GM21360 (cell line): Measurements from ENCODE around the gene CCDC159.
A peak's percentile ranks its signal among the peaks of the same experiment; 100 is the strongest.
"Not testable (repeated sequence)": the region's sequence is repeated elsewhere in the genome, so short reads cannot be mapped to it uniquely, and the experiment has no call there.

Experiments used
- ATAC-seq: cut with Tn5 transposase; IDR thresholded peaks from one replicate; pipeline ENCODE4 v1.9.1; 2021; ENCODE audit warnings: mild to moderate bottlenecking, moderate library complexity; ENCODE audit not compliant: unreplicated experiment

CCDC159 gene

DNA sequence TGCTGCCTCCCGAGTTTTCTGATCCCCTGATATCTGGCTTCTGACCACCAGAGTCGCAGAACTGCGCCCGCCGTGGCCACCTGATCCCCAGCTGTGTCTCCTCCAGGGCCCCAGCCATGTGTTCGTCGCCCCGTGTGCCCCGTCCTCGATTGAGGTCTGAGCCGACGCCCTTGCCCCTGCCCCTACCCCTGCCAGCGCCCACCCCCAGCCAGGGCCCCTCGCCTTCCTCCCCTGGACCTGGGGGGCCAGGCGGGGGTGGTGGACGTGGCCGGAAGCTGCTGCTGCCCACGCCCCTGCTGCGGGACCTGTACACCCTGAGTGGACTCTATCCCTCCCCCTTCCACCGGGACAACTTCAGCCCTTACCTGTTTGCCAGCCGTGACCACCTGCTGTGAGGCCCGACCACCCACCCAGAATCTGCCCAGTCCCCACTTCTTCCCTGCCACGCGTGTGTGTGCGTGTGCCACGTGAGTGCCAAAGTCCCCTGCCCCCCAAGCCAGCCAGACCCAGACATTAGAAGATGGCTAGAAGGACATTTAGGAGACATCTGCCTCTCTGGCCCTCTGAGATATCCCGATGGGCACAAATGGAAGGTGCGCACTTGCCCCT lies 18.1 kb downstream of the CCDC159 start:
- ATAC-seq, result no peak

DNA sequence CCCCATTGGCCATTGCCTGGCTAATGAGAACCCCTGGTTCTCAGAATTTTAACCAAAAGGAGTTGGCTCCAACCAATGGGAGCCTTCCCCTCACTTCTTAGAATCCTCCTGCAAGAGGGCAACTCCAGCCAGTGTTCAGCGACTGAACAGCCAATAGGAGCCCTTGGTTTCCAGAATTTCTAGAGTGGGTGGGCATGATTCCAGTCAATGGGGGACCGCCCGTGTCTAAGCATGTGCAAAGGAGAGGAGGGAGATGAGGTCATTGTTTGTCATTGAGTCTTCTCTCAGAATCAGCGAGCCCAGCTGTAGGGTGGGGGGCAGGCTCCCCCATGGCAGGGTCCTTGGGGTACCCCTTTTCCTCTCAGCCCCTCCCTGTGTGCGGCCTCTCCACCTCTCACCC lies 18.6 kb downstream of the CCDC159 start:
- no peak for ATAC-seq

DNA sequence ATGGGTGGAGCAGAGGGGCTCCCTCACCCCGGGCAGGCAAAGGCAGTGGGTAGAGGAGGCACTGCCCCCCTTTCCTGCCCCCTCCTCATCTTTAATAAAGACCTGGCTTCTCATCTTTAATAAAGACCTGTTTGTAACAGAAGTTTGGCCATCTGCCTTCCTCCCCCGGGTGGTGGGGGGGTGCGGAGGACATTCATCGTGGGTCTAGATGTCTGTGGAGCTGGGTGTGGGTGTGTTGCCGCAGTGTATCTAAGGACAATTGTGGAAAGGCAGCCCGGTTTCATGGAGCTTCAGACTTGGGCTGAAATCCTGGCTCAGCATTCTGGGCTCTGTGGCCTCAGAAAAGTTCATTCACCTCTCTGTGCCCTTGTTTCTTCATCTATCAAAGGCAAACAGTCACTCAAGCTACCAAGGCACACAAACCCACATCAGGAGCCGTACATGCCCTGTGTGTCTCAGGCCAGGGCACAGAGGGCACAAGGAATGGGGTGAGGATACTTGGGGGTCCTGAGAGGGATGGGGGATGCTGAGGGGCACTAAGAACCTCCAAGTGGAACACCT lies 19.3 kb downstream of the CCDC159 start:
- ATAC-seq, result no peak

DNA sequence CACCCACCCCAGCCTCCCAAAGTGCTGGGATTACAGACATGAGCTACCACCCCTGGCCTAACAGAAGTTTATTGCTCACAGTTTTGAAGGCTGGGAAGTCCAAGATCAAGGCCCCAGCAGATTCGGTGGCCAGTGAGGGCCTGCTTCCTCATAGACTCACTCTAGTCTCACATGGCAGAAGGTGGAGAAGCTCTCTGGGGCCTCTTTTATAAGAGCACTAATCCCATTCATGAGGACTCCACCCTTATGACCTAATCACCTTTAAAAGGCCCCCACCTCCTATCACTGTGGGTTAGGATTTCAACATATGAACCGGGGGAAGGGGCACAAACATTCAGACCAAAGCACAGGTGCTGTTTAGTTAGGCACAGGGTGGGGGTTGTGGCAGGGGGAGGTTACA lies 21.2 kb downstream of the CCDC159 start:
- ATAC-seq, result no peak

DNA sequence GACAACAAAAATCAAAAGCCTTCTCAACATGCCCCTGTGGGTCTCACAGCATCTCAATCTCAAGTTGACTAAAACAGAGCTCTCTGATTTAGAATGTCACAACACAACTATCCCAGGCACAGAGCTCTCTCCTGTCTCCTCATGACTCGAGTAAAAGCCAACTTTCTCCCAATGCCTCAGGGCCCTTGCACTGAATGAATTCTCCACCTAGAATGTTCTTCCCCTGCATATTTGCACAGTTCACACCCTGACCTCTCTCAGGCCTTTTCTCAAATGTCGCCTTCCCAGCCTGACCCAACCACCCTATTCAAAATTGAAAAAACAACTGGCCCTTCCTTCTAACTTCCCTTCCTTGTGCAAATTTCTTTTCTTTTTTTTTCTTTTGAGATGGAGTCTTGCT lies 24.4 kb downstream of the CCDC159 start:
- no peak for ATAC-seq

DNA sequence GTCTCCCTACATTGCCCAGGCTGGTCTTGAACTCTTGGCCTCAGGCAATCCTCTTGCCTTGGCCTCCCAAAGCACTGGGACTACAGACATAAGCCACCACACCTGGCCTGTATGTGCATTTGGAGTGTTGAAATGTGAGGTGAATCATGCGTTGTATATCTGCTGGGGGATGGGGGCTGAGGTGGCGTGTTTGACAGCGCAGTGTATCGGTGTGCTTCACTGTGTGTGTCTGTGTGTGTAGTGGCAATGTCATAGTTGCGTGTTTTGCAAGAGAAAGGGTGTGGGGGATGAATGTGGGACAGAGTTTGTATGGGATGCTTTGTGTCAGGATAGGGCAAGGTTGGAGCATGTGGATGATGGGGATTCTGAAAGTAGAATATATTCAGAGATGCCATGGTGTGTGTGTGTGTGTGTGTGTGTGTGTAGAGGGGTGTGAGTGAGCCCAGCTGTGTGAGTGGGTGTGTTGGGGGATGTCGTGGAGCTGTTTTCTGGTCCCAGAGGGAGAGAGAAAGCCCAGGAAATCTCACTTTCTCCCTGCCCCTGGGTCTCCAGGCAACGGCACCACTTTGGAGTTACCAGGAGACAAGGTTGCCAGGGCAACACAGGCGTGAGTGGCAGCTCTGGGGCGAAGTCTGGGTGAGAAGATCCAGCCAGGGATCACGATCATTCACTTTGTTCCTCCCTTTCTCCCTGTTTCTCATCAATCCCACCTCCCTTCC lies 27.0 kb downstream of the CCDC159 start:
- no peak for ATAC-seq

DNA sequence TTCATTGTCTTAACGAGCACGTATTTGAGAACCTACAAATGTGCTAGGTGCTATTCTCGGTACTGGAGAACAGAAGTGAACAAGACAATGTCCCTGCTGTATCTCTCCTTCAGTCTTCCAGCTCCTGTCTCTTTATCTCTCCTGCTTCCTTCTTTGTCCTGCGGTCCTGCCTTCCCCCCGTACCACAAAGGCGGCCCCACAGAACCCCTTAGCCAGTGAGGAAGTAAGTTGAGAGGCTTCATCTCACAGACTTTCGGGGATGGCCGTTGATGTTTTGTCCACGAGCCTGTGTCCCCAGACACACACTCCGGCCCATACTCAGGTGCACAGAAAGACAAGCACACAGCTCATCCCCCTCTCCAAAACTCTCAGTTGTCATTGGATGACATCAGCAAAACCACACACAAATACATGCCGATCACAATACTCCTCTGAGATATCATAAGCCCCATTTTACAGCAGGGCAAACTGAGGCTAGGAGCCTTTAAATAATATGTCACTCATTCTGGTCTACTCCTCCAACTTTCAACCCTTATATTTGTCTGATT lies 27.6 kb downstream of the CCDC159 start:
- no peak for ATAC-seq

DNA sequence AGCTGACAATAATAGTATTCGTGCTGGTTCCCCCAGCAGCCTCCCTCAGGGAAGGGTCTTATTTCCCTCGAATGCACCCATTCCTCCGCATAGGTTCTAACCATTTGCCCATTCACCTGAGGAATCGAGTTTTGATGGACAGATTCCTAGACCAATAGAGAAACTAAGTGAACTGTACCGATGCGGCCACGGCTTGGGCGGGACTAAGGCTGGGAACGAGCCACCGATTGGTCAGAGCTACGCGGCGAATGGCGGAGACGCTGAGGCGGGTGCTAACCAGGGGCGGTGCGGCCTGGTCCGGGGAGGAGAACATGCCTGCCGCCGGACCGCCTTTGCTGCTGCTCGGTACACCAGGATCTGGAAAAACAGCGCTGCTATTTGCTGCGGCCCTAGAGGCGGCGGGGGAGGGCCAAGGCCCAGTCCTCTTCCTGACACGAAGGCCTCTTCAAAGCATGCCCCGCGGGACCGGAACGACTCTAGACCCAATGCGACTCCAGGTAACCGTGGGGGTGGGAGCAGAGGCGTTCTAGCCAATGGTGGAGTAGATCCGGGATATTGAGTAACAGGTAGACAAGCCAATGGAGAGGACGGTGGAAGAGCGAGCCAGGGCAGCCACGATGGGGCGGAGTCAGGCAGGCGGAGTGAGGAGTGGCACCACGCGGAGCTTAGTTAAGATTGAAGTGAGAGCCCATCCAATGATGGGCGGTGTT lies 28.3 kb downstream of the CCDC159 start, which contains the start of gene SWSAP1:
Gene SWSAP1, plus strand, starts transcription at position 234 of the 710 bp plus-strand sequence. Its CDS starts 15 bp downstream, at position 249.
- ATAC-seq, result peak; percentile 83

DNA sequence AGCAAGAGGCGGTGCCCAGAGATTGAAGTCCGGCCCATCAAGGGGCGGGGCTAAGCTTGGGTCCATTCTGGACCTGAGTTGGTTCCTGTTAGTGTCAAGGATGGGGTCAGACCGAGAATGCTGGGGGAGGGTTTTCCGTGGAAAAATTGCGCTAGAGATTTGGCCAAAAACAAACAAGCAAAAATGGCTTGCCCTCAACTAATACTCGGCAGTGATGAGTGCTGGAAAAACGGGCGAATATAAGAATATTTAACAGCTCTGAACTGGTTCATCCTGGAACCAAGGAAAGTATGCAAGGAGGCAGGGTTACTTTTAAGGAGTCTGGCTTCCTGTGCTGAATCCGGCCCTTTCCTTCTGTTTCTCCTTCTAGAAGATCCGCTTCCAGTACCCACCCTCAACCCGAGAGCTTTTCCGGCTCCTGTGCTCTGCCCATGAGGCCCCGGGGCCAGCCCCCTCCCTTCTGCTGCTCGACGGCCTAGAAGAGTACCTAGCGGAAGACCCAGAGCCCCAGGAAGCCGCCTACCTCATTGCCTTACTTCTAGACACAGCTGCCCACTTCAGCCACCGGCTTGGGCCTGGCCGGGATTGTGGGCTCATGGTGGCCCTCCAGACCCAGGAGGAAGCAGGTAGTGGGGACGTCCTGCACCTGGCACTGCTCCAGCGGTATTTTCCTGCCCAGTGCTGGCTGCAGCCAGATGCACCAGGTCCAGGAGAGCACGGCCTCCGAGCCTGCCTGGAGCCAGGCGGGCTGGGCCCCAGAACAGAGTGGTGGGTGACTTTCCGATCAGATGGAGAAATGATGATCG lies 29.0 kb downstream of the CCDC159 start:
- ATAC-seq, result no peak

DNA sequence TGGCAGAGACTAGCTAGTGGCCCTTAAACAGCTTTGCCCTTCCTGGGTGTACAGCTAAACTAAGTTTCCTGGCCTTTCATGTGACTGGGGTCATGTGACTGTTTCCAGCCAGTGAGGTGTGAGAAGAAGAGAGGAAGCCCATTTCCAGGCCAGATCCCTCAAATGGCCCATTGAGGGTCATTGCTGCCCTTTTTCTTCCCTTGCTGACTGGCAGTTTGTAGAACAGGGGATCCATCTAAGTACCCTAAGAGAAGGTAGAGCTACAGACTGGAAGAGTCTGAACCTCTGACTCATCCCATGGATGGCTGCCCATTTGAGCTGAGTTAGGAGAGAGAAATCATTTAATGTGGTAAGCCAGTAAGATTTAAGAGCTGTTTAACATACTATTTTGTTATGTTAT lies 30.9 kb downstream of the CCDC159 start:
- ATAC-seq, result no peak

DNA sequence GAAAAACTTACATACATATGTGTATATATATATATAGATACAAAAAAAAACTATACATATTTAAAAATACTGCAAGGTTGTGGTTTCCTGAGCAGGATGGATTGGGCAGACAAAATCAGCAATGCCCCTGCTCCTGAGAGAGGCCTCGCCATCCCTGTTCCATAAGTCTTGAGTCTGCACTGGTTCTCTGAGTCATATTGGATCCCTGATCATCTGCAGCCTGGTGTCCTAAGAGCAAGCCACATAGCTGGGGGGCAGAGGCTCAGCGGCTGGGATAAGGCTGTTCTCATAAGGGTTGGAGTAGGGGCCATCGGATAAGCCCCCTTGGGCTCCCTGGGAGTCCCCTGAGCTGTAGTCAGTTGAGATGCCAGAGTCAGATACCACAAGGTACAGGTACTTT lies 31.4 kb downstream of the CCDC159 start:
- no peak for ATAC-seq

DNA sequence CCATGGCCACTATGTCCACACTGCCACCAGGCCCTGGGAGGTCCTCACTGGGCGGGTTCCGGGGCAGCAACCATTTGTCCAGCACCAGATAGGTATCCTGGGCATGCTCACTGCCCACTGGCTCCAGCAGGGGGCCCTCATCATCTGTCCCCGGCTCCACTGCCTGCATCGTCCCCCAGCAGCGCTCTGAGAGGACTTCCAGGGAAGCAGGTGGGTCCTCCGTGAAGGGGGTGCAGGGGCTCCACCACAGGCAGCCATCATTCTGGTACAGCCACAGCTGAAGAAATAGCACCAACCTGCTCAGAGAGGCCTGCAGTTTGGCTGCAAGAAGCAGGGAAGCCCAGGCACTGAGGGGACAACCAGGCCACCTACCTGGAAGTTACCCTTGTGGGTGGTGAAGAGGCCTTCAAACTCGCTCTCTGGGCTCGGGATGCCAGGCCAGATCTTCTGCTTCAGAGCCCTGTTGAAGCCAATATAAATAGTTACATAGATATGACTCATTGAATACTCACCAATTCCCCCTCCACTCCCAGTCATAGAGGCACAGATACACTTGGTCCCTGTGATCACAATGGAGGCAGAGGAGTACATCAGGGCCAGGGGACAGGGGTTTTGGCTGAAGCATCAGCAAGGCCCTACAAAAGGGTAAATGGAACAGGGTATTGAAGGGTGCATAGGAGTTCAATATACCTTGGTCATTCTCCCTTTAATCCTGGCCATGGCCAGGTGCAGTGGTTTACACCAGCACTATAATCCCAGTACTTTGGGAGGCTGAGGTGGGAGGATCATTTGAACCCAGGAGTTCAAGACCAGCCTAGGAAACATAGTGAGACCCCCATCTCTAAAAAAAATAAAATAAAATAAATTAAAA lies 32.2 kb downstream of the CCDC159 start:
- ATAC-seq, result no peak

DNA sequence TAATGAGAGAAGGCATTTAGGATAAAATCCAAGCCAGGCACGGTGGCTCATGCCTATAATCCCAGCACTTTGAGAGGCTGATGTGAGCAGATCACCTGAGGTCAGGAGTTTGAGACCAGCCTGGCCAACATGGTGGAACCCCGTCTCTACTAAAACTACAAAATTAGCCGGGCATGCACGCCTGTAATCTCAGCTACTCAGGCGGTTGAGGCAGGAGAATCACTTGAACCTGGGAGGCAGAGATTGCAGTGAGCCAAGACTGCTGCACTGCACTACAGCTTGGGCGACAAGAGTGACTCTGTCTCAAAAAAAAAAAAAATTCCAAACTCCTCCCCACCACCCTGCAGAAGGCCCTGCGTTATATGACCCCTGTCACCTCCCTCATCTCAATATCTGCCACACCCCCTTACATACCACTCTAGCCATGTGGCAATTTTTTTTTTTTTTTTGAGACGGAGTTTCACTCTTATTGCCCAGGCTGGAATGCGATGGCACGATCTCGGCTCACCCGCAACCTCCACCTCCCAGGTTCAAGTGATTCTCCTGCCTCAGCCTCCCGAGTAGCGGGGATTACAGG lies 33.0 kb downstream of the CCDC159 start:
- not testable (repeated sequence) for ATAC-seq

DNA sequence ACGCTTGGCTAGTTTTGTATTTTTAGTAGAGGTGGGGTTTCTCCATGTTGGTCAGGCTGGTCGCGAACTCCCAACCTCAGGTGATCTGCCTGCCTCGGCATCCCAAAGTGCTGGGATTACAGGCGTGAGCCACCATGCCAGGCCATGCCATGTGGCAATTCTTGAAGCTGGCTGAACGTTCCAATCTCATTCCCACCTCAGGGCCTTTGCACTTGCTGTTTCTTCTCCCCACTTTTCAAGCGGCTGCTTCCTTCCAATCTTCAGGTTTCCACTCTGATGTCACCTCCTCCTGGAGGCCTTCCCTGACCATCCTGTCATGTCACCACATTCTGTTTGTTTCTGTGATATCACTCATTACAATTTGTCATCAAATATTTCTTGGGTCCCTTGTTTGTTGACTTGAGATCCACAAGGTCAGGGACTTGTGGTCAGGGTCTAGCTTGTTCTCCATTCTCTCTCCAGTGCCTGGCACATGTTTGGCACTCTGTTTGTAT lies 33.6 kb downstream of the CCDC159 start:
- ATAC-seq, result no peak

DNA sequence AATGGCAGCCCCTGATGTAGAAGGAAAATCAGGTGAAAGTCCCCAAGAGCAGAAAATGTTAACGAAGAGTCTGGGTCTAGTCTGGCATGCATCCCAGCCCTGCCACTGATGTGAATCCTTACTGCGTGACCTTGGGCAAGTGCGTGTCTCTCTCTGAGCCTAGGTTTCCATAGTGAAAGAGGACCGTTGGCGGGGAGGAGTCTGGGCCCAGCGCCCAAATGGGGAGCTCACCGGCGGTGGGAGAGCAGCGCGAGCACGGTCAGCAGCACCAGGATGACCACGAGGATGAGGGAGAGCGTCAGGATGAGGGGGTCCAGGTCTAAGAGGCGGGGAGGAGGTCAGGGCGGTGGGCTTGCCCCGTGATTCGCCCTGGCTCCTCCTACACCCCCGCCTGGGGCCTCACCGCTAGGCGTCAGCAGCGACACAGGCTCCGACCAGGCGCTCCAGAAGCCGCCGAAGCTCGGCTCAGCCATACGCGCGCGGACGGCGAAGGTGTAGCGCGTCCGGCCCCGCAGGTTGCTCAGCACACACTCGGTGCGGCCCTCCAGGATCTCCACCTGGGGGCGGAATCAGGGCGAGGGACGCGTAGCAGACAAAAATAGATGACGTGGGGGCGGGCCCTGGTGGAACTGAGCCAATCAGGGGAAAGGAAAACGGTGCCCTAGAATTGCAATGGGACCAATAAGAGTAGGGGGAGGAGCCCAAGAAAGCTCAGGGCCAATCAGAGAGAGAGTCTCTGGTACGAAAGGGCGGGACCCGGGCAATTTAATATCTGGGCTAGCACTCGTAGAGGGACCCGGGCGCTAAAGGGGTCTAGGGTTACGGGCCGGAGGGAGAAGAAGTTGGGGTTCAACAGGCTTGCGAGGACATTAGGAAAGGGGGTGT lies 34.6 kb downstream of the CCDC159 start:
- peak; percentile 56 for ATAC-seq

DNA sequence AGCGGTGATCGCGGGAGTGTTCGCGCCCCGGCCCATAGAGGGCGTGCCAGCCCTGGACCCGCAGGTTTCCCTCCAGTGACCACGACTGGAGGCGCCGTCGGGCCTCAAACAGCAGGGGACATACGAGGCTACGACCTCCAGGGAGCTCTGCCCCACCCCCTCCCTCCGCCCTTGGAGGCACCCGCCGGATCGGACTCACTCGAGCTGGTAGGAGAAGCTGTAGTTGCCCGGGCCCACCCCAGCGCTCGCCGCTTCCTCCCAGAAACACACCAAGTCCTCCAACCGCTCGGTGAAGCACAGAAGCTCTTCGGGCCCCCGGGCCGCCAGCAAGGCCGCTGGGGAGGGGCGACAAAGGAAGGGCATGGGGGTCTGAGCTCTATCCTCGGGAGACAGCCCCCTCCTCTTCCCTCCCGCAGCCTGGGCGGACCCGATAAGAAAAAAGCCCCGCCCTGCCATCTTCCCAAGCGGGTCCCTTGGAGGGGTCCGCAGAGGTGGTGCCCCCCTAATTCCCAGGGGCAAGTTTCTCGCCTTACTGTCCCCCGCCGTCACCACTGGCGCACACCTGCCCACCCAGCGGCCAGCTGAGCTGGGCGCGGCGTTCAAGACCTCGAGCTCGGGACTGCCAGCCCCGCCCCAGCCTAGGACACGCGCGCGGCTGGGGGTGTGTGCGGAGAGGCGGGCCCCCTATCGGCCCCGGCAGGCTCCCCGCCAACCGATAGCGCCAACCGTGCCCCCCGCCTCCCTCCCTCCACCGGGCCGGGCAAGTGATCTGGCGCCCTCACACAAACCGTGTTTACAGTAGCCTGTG lies 36.8 kb downstream of the CCDC159 start:
- no peak for ATAC-seq

DNA sequence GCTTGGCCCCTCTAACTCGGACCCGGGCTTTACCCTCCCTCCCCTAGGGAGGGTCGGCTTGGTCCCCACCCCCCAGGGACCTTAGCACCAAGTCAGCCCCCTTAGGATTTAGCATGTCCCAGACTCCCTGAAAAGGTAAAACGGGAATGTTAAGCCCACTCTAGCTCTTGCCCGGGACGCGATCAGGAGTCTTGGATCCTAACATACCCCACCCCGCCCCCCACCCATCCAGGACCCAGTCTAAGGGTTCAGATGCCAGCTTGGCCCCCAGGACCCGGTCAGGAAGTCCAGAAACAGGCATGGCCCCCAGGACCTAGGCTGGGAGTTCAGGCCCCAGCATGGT lies 37.4 kb downstream of the CCDC159 start:
- no peak for ATAC-seq

DNA sequence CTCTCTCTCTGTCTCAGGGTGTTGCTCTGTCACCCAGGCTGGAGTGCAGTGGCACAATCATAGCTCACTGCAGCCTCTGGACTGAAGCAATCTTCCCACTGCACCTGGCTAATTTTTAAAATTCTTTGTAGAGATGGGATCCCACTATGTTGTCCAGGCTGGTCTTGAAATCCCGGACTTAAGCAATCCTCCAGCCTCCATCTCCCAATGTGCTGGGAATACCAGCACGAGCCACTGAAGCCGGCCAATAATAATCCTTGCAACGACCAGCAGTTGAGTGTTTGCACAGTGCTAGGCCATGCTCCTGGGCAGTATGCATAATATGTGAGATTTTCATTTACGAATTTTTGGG lies 38.4 kb downstream of the CCDC159 start:
- no peak for ATAC-seq
